OCI-M1 (cell line): ENCODE results near the gene AARS1.
"Not testable (repeated sequence)": the region's sequence is repeated elsewhere in the genome, so short reads cannot be mapped to it uniquely, and the experiment has no call there.

Experiments
- DNase-seq: peaks from one replicate; lab custom pipeline; 2025; lab: John Stamatoyannopoulos, UW

AARS1 gene

DNA sequence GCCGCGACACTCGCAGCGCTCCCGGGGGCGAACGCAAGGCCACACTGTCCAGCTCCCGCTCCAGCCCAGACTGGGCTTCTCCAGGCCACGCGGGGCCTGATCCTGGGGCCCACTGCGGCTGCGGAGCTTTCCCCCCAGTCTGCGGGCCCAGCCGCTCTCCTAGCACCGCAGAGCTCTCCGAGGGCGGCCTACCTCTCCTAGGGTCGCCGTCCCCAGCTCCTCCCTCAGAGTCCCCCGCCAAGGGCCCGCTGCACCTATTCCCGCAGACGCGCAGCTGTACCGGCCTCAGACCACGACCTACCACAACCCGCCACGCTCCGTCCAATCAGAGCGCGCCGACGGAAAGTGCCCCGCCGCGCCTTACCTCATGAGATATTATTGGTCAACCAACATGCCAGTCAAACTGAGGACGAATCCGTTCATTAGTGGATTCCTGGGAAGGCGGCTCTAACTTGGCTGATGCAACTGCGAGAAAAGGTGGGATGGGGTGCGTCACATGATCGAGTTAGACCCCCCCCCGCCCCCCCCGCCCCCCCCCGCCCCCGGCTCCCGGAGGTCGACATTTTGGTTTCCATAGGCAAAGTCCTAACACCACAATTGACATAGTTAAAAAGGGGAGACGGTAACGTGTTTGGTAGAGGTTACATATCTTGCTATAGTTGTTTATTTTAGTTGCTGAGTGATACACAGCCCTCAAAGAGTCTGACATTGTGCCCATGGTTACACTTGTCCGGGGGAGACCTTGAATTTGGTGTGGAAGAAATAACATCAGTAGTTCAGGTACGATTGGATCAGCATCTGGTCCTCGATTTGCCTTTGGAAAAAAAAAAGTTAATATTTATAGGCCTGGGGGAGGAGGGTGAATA lies at the start of gene AARS1:
Gene AARS1 (minus strand): TSS at position 278 of the 866 bp plus-strand sequence. CDS start 6,743 bp downstream, outside the sequence.
- peak; percentile 99 for DNase-seq

DNA sequence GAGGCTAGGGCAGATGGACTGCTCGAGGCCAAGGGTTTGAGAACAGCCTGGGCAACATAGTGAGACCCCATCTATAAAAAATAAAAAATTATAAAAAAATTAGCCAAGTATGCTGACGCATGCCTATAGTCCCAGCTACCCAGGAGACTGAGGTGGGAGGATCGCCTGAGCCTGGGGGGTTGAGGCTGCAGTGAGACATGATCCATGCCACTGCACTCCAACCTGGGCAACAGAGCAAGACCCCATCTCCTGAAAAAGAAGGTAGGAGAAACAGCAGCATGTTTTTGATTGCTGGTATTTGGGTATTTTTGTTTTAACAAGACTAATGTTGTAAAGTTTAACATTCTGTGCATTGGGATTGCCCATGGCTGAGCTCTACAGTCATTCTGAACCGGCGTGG lies 48.5 kb upstream of the AARS1 start:
- no peak for DNase-seq

DNA sequence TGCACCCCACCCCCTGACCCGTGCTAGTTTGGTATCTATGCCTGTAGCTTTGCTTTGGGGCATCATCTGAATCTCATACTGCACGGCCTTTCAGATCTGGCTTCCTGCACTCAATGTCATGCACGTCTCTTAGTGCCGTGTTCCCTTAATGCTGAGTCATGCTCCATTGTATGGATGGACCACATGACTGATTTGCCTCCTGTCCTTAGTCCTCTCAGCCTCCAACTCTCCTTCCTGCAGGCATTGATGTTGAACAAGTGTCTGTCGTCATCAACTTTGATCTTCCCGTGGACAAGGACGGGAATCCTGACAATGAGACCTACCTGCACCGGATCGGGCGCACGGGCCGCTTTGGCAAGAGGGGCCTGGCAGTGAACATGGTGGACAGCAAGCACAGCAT lies 43.4 kb upstream of the AARS1 start:
- not testable (repeated sequence) for DNase-seq

DNA sequence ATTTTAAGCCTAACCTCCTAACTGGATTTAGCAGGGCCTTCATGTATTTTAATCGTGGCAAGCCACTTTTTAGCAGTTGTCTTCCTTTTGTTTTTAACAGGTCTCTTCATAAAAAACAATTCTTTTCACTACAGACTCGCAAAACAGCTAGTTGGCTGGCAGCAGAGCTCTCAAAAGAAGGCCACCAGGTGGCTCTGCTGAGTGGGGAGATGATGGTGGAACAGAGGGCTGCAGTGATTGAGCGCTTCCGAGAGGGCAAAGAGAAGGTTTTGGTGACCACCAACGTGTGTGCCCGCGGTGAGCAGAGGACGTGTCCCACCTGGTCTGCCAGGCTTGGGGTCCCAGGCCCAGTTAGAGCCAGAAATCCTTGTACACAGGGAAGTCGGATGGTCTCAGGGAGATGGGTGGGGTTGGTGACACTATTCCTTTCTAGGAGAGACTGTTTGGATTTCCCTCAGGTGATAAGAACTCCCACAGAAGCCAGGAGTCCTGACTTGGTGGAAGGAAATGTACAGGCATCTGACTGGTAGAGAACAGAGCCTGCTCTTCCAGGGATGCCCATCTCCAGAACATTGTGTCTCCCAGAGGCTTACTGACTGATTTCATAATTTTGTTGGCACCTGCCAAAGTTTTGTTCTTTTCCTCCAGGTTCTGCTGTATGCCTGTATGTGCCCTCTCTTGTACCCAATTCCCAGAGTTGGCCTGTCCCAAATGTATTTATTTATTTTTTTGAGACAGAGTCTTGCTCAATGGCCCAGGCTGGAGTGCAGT lies 42.5 kb upstream of the AARS1 start:
- peak; percentile 11 for DNase-seq

DNA sequence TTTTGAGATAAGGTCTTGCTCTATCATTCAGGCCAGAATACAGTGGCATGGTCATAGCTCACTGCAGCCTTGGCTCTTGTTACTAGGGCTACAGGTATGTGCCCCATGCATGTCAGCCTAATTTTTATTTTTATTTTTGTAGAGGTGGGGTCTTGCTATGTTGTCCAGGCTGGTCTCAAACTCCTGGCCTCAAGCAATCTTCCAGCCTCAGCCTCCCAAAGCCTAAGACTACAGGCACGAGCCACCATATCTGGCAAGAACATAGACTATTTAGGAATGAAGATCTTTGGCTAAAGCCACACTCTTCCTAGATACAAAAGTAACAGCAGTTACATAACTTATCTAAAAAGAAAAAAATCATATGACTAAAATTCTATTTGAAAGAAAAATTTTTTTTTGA lies 41.8 kb upstream of the AARS1 start:
- no peak for DNase-seq

DNA sequence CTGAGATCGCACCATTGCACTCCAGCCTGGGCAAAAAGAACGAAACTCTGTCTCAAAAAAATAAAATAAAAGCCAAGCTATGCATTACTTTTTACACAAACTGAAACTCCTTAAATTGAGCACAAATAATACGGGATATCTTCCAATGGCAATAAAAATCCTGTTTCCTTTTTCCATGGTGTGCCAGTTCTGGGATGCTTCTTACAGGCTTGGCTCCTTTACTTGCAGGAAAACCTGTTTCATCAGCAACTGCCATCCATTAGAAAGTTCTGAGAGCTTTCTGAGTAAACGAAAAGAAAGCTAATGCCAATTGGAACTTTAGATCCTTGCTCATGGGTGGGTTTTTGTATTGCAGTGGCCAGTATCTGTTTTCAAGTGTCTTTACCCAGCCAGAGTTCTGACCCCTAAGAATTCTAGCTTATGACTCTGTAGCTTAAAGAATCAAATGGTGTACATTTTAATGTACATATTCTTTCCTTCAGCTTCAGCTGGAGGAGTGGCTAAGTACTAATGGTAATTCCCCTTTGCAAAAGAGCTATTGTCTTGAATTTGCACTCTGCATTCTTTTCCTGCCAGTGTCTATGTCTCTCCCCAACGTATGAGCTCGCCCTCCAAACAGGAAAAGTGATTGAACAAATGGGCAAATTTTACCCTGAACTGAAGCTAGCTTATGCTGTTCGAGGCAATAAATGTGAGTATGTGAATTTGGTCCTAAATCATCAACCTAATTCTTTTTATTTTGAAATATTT lies 35.9 kb upstream of the AARS1 start:
- DNase-seq: no peak

DNA sequence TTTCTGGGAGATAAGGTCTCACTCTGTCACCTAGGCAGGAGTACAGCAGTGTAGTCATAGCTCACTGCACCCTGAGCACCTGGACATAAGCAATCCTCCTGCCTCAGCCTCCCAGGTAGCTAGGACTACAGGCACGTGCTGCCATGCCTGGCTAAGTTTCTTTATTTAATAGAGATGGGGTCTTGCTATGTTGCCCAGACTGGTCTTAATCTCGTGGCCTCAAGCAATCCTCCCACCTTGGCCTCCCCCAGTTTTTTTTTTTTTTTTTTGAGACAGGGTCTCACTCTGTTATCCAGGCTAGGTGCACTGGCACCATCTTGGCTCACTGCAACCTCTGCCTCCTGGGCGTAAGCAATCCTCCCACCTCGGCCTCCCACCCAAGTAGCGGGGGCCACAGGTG lies 30.8 kb upstream of the AARS1 start:
- no peak for DNase-seq

DNA sequence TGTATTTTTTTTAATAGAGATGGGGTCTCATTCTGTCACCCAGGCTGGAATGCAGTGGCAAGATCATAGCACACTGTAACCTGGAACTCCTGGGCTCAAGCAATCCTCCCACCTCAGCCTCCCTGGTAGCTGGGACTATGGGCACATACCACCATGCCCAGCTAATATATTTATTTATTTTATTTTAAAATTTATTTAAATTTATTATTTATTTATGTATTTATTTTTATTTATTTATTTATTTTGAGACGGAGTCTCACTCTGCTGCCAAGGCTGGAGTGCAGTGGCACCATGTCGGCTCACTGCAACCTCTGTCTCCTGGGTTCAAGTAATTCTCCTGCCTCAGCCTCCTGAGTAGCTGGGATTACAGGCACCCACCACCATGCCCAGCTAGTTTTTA lies 18.4 kb upstream of the AARS1 start:
- not testable (repeated sequence) for DNase-seq

DNA sequence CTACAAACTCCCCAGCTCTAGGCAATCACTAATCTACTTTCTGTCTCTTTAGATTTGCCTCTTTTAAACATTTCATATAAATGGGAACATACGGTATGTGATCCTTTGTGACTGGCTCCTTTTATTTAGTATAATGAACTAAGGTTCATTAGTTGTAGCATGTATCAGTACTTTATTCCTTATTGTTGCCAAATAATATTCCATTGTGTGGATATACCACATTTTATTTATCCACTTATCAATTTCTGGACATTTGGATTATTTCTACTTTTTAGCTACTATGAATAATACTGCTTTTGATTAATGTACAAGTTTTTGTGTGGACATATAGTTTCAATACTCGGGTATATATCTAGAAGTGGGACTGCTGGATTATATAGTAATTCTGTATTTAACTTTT lies 17.6 kb upstream of the AARS1 start:
- DNase-seq: no peak

DNA sequence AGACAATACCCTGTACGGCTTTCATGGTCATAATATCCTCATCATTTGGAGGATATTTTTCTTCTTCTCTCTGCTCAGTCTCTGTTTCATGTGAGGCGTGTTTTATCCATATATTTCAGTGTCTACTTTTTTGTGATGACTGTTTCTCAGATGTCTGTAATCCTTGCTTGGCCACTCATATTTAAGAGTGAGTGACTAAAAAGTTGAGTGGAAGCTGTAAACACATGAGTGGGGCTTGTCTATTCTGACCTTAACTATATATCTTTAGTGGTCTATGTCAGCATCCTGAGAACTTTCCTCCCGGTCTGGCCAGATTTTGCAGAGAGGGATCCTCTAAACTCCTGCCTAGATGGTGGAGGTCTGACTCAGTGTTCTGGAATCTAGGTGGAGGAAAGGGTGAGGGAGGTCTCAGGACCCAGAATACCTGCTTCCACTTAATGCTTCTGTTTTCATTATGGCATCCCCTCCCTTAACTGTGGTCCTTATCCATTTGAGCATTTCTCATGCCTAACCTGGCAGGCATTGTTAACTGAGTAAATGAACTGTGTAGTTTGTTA lies 15.7 kb upstream of the AARS1 start:
- no peak for DNase-seq

DNA sequence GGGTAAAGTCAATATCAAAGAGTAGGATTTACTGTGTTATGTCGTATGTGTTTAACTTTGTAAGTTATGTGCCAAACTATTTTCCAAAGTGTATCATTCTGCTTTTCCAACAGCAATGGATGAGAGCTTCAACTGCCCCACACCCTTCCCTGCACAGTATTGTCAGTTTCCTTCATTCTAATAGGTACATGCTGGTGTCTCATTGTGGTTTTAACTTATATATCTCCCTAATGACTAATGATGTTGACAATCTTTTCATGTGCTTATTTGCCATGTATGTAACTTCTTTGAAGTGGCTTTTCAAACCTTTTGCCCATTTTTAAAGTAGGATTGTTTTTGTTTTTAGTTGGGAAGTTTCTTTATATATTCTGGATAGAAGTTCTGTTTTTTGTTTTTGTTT lies 13.4 kb upstream of the AARS1 start:
- DNase-seq: no peak

DNA sequence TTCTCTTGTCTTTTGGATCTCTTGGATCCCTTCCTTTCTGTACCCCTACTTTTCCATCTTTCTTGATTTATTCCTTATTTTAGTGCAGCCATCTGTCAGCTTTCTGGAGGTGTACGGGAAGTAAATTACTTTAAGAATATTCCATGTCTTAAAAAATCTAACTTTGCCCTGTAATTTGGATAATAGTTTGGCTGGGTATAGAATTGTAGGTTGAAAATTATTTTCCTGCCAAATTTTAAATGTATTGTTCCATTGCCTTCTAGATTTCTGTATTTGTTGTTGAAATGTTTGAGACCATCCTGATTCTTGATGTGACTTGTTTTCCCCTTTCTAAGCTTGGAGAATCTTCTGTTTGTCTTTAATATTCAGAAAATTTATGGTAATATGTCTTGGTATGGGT lies 11.8 kb upstream of the AARS1 start:
- no peak for DNase-seq

DNA sequence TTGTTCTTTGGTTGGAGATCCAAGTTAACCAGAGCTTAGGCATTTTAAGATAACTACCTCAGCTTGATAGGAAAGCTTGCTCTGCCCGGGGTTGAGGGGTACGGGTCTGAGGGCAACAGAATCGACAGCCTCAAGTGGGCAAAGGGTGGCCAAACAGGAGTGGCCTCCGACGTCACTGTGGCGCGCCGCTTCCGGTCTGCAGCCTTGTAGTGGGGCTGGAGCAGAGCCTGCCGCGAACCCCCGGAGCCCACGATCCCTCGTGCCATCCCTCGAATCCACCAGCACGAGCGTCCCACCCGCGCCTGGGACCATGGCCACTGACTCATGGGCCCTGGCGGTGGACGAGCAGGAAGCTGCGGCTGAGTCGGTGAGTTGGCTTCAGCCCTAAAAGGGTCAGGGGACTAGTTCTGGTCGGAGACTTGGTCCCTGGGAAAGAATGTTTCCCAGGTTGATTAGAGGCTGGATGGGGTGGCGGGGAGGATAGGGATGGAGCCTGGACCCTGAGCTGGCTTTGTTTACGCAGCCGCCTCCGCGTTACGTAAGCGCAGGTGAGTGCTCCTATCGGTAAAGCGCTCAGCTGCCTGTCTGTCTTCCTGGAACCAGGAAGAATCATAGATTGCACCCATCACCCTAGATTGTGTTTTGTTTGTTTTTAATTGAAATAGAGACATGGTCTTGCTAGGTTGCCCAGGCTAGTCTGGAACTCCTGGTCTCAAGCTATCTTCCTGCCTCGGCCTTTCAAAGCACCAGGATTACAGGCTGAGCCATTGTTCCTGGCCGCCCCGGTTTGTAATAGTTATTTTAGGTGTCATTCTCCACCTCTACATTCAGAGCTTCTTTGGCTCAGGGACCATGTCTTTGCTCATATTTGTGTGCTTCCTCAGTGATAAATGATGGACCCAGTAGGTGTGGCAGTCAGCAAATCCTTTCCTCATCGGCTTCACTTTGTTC lies 10.0 kb upstream of the AARS1 start, which contains the start of gene DDX19B:
Gene DDX19B (plus strand): TSS at position 199 of the 951 bp plus-strand sequence. CDS start 112 bp downstream, at position 311.
- DNase-seq: peak; percentile 79

DNA sequence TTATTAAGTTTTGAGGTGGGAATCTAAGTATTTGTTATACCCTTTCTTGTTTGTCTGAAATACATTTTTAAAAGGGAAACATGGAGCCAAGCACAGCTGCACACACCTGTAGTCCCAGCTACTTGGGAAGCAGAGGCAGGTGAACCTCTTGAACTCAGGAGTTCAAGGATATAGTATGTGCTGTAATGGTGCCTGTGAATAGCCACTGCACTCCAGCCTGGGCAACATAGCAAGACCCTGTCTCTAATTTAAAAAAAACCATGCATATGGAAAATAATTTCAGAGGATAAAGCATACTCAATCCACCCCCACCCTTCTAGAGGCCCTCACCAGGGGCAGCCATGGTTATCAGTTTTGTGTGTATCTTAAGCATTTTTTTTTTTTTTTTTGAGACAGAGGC lies 6.3 kb upstream of the AARS1 start:
- no peak for DNase-seq

DNA sequence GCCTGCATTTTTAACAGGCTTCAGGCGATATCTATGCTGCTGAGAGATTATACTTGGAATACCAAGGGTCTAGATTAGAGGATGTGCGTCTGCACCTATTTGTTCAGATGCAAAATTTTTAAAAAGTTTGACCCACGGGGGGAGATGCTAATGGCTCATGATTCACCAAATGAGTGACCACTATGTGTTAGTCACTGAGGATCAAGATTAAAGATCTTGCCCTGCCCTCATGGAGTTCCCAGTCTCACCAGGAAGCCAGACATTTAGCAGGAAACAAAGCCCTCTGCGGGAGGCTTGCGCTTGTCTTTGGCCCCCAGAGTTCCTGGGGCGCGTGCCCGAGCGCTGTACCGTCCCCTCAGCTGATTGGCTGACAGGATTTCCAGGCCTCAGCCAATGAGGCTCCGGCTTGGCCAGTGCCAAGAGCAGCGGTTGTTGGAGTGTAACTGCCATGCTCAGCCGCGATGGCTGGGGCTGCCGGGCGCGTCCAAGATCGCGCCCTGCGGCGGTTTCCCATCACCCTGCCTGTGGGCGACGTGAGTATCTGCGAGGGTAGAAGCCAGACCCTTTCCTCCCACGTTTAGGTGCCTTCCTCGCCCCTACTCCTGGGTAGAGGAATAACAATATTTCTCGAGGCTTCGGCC lies 5.2 kb upstream of the AARS1 start:
- no peak for DNase-seq

DNA sequence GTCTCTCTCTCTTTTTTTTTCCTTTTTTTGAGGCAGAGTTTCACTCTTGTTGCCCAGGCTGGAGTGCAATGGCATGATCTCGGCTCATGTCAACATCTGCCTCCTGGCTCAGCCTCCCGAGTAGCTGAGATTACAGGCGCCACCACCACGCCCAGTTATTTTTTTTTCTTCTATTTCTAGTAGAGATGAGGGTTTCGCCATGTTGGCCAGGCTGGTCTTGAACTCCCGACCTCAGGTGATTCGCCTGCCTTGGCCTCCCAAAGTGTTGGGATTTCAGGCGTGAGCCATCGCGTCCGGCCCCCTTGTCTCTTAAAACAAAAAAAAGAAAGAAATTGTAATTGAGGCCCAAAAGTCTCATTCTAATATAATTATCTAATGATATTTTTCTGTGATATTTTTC lies 2.8 kb upstream of the AARS1 start:
- DNase-seq: not testable (repeated sequence)

DNA sequence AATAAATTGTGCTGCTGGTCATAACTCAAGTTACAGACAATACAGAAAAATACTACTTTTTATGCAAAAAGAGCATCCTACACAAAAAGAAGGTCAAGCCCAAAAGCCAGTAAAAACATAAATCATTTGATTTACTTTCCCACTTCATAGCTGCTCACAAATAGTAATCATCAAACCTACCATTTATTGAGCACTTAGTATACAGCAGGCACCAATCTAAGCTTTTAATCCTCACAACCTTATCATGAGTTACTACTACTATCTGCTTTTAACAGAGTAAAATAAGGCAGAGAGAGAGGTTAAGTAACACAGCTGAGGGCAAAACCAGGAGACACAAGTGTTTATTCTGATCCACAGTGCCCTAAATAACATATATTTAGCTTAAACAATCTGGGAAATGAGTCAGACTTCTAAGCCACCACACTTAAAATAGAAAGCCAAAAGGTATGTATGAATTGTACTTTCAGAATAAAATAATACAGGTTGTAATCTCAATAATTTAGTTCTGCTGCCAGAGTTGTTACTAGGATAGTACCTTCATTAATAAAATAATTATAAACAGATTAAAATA lies 1.7 kb upstream of the AARS1 start:
- peak; percentile 51 for DNase-seq

DNA sequence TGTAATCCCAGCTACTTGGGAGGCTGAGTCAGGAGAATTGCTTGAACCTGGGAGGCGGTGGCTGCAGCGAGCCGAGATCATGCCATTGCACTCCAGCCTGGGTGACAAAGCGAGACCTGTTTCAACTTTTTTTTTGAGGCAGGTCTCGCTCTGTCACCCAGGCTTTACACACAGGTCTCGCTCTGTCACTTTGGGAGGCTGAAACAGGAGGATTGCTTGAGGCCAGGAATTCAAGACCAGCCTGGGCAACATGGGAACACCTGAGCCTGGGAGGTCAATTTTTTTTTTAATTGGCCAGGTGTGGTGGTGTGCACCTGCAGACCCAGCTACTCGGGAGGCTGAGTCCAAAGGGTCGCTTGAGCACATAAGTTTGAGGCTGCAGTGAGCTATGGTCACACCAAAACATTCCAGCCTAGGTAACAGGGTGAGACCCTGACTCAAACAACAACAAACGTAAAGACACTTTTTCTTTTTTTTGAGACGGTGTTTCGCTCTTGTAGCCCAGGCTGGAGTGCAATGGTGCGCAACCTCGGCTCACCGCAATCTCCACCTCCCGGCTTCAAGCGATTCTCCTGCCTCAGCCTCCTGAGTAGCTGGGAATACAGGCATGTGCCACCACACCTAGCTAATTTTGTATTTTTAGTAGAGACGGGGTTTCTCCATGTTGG lies 1.9 kb downstream of the AARS1 start:
- DNase-seq: not testable (repeated sequence)

DNA sequence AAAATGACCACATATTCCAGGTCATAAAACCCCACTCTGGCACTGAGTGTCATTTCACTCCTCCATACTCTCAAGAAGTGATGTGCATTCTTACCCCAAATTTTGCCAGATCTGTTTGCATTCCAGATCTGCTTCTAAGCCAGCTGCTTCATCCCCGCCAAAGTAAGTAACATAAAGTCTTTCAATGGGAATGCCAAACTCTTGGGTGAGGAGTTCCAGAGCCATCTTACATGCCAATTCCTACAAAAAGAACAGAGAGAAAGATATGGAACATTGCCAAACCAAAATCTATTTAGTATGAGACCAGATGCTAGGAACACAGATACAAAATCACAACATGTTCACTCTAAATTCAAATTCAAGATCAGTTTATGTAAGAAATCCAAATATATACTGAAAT lies 12.9 kb downstream of the AARS1 start:
- no peak for DNase-seq
